Astrocyte (in vitro differentiated cells and primary cell): ENCODE results near the gene UQCC3. TPM values are rescaled to one million over a fixed set of nuclear protein-coding genes. Genes with fewer than 3 reads are reported as not detected.

Source experiments
- DNase-seq: peaks from one replicate; pipeline ENCODE4 v3.0.0-alpha.2; 2010; ENCODE audit warnings: low read depth
- FAIRE-seq: peaks from 2 replicates; lab custom pipeline; 2011; peaks lifted over from hg19 to GRCh38; lab: Jason Lieb, UNC
- H2AFZ ChIP-seq: 2 replicates; pipeline ENCODE4 v1.6.0; 2012; ENCODE audit warnings: low read depth, low read length, inconsistent platforms
- H3K27ac ChIP-seq: 2 replicates; pipeline ENCODE4 v1.5.1; 2011; ENCODE audit warnings: low read depth, low read length, inconsistent platforms
- H3K27me3 ChIP-seq: 2 replicates; pipeline ENCODE4 v1.6.0; 2011; ENCODE audit warnings: low read length, inconsistent platforms; ENCODE audit not compliant: insufficient read depth
- H3K36me3 ChIP-seq: 2 replicates; pipeline ENCODE4 v1.5.1; 2011; ENCODE audit warnings: low read length, inconsistent platforms; ENCODE audit not compliant: insufficient read depth
- H3K4me1 ChIP-seq: 2 replicates; pipeline ENCODE4 v1.5.1; 2011; ENCODE audit warnings: low read length, inconsistent platforms; ENCODE audit not compliant: insufficient read depth
- H3K4me2 ChIP-seq: 2 replicates; pipeline ENCODE4 v1.6.0; 2012; ENCODE audit warnings: low read length, inconsistent platforms
- H3K4me3 ChIP-seq: 2 replicates; pipeline ENCODE4 v1.5.1; 2011; ENCODE audit warnings: low read depth, mild to moderate bottlenecking, low read length, inconsistent platforms; ENCODE audit not compliant: insufficient read depth
- H3K79me2 ChIP-seq: 2 replicates; pipeline ENCODE4 v1.6.0; 2012; ENCODE audit warnings: mild to moderate bottlenecking, low read length, inconsistent platforms; ENCODE audit not compliant: insufficient read depth
- H3K9ac ChIP-seq: 2 replicates; pipeline ENCODE4 v1.6.0; 2012; ENCODE audit warnings: mild to moderate bottlenecking, low read length, inconsistent platforms
- H3K9me3 ChIP-seq: 2 replicates; pipeline ENCODE4 v1.5.1; 2012; ENCODE audit warnings: low read depth, mild to moderate bottlenecking, low read length, inconsistent platforms; ENCODE audit not compliant: insufficient read depth
- H4K20me1 ChIP-seq: 2 replicates; pipeline ENCODE4 v1.6.0; 2012; ENCODE audit warnings: low read length, inconsistent platforms; ENCODE audit not compliant: insufficient read depth
- H3K27ac Mint-ChIP-seq: one replicate; pipeline ENCODE4 v1.8.0; 2021; ENCODE audit warnings: mild to moderate bottlenecking, mixed read lengths; ENCODE audit not compliant: unreplicated experiment
- H3K27me3 Mint-ChIP-seq: one replicate; pipeline ENCODE4 v1.8.0; 2021; ENCODE audit warnings: low read depth, mixed read lengths; ENCODE audit not compliant: unreplicated experiment
- H3K36me3 Mint-ChIP-seq: one replicate; pipeline ENCODE4 v1.8.0; 2021; ENCODE audit warnings: low read depth, mixed read lengths; ENCODE audit not compliant: unreplicated experiment
- H3K4me1 Mint-ChIP-seq: one replicate; pipeline ENCODE4 v1.8.0; 2021; ENCODE audit warnings: low read depth, mixed read lengths; ENCODE audit not compliant: unreplicated experiment
- H3K4me3 Mint-ChIP-seq: one replicate; pipeline ENCODE4 v1.8.0; 2021; ENCODE audit warnings: mild to moderate bottlenecking, moderate library complexity, mixed read lengths; ENCODE audit not compliant: unreplicated experiment
- H3K9me3 Mint-ChIP-seq: one replicate; pipeline ENCODE4 v1.8.0; 2021; ENCODE audit warnings: mild to moderate bottlenecking, mixed read lengths; ENCODE audit not compliant: unreplicated experiment
- CTCF ChIP-seq: IDR thresholded peaks from 2 replicates; pipeline ENCODE4 v1.5.1; 2011; ENCODE audit warnings: low read depth, mild to moderate bottlenecking, inconsistent platforms, low read length, moderate library complexity; ENCODE audit not compliant: insufficient read depth
- EZH2 ChIP-seq: IDR thresholded peaks from 2 replicates; pipeline ENCODE4 v1.6.1; 2012; ENCODE audit warnings: mild to moderate bottlenecking, low read length, inconsistent platforms; ENCODE audit not compliant: insufficient read depth
- total RNA-seq: library from RNA; stranded (reverse); gene quantifications from 2 replicates; pipeline ENCODE4 v1.2.1, GENCODE V29; 2021

UQCC3 gene
- total RNA-seq, 1 donor from 2014 or later: 8.7 TPM

- Mint-ChIP-seq H3K9me3 (no peaks in the 10 kb centered on the region), H3K27me3 (no peaks in the 10 kb centered on the region), H3K36me3 (peaks cover 12% of the 10 kb centered on the region), H3K4me1 (peaks cover 12% of the 10 kb centered on the region), H3K27ac (peak within 1 kb of the TSS; percentile 92), H3K4me3 (peak within 1 kb of the TSS; percentile 96)
- FAIRE-seq (no peak), DNase-seq (peak; percentile 82)
- Histone ChIP-seq H2AFZ (peak within 1 kb of the TSS; percentile 51), H3K4me1 (peaks cover 16% of the 10 kb centered on the region), H4K20me1 (peaks cover 30% of the 10 kb centered on the region), H3K4me3 (peak within 1 kb of the TSS; percentile 97), H3K79me2 (peaks cover 51% of the 10 kb centered on the region), H3K27ac (peak within 1 kb of the TSS; percentile 67), H3K36me3 (peaks cover 12% of the 10 kb centered on the region), H3K9me3 (no peaks in the 10 kb centered on the region), H3K4me2 (peak within 1 kb of the TSS; percentile 97), H3K27me3 (no peaks in the 10 kb centered on the region), H3K9ac (peak within 1 kb of the TSS; percentile 87)
- no peak for TF ChIP-seq CTCF
- TF ChIP-seq EZH2: no peak
These were observed 6.3 kb upstream of the UQCC3 start, which contains the start of the genes C11orf98 and CSKMT for GRCh38 chr11:62665075-62665598. TSS of gene C11orf98 (minus strand) at chr11:62665210. CDS start at chr11:62665169, 41 bp downstream. TSS of gene CSKMT (plus strand) at chr11:62665312. CDS start at chr11:62665880, 568 bp downstream.

GRCh38 chr11:62665599-62666258 is 5.7 kb upstream of the UQCC3 start:
- peaks cover 12% of the 10 kb centered on the region for H3K36me3 Mint-ChIP-seq
- Histone ChIP-seq H3K9ac (peak overlapping the region; percentile 87), H3K4me3 (peak overlapping the region; percentile 97), H3K4me2 (peak overlapping the region; percentile 97), H4K20me1 (peaks cover 30% of the 10 kb centered on the region), H3K36me3 (peaks cover 12% of the 10 kb centered on the region), H3K27me3 (no peaks in the 10 kb centered on the region), H3K79me2 (peaks cover 55% of the 10 kb centered on the region), H2AFZ (no peak overlapping the region), H3K9me3 (no peaks in the 10 kb centered on the region), H3K27ac (peak overlapping the region; percentile 54), H3K4me1 (peaks cover 19% of the 10 kb centered on the region)
- no peaks in the 10 kb centered on the region for H3K9me3 Mint-ChIP-seq
- DNase-seq (peak; percentile 58), FAIRE-seq (no peak)
- peak overlapping the region; percentile 96 for H3K4me3 Mint-ChIP-seq
- TF ChIP-seq CTCF (no peak), EZH2 (no peak)
- peaks cover 12% of the 10 kb centered on the region for H3K4me1 Mint-ChIP-seq
- peak overlapping the region; percentile 92 for H3K27ac Mint-ChIP-seq
- H3K27me3 Mint-ChIP-seq: no peaks in the 10 kb centered on the region
